Measurements from ENCODE around the gene BCAS3.

DNA sequence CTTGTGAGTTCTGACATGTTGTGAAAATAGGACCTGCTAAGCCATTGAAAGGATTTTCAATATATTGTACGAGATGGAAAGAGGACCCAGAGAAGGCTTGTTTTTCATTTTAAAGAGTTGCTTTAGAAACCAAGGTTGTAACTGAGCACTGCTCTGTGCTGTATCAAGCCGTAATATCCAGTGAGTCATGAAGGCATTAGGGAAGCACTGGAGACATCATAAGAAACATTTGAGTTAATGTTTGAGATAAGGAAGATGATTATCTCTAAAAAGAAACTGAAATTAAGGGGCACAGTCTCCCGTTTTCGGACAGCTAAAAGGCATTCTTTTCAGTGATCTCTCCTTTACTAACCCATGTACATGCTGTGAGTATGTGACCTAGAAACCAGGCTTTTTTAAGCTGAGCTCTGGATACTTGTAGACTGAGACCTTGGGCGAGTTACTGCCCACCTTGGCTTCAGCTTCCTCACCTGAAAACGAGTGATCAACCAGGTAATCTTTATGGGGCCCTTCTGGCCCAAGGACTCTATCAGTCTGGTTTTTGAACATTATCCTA, 572.8 kb downstream of the BCAS3 start:
- TF ChIP-seq, protein P1, sequence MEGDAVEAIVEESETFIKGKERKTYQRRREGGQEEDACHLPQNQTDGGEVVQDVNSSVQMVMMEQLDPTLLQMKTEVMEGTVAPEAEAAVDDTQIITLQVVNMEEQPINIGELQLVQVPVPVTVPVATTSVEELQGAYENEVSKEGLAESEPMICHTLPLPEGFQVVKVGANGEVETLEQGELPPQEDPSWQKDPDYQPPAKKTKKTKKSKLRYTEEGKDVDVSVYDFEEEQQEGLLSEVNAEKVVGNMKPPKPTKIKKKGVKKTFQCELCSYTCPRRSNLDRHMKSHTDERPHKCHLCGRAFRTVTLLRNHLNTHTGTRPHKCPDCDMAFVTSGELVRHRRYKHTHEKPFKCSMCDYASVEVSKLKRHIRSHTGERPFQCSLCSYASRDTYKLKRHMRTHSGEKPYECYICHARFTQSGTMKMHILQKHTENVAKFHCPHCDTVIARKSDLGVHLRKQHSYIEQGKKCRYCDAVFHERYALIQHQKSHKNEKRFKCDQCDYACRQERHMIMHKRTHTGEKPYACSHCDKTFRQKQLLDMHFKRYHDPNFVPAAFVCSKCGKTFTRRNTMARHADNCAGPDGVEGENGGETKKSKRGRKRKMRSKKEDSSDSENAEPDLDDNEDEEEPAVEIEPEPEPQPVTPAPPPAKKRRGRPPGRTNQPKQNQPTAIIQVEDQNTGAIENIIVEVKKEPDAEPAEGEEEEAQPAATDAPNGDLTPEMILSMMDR (IDR thresholded peaks at IDR 0.05; ENCODE audit: low read length): no peak
- no peak for TF ChIP-seq EZH2 (IDR thresholded peaks at IDR 0.05; ENCODE audit: borderline replicate concordance, low read length)

All from OCI-LY1 (cell line).